B cell (primary cell): ENCODE measurements around the gene FLYWCH2. TPM values are rescaled to one million over a fixed set of nuclear protein-coding genes. Genes with fewer than 3 reads are reported as not detected.

Experiments used
- ATAC-seq: fragments of 200-7000 bp; cut with Tn5 transposase; one replicate; pipeline ENCODE4 v1.10.0; 2021; ENCODE audit warnings: low read depth, mild to moderate bottlenecking, moderate number of reproducible peaks, moderate library complexity
- CTCF ChIA-PET: fragments of 350-600 bp; sonication (Branson Sonifier 250); formaldehyde crosslinking; loops from one replicate; lab custom pipeline; 2021; ENCODE audit warnings: antibody characterized with exemption, inconsistent platforms; lab: Charles Lee
- POLR2A ChIA-PET: fragments of 350-600 bp; sonication (Branson Sonifier 250); formaldehyde crosslinking; loops from one replicate; lab custom pipeline; 2021; ENCODE audit warnings: antibody characterized with exemption; lab: Charles Lee
- DNase-seq: peaks from one replicate; pipeline ENCODE4 v3.0.0; 2013
- H2AFZ ChIP-seq: 2 replicates; pipeline ENCODE4 v1.6.1; 2012; ENCODE audit warnings: mild to moderate bottlenecking, low read depth, low read length; ENCODE audit not compliant: insufficient read depth, poor library complexity, severe bottlenecking
- H3K27ac ChIP-seq, 2 donors: 1 replicate in 1 of 2; 2 replicates in 1 of 2; pipeline ENCODE4 v1.5.1; 2012 to 2013; ENCODE audit warnings: low read length in 2 of 2, mild to moderate bottlenecking in 2 of 2, moderate library complexity in 1 of 2
- H3K27me3 ChIP-seq, 4 experiments: fragments of 200-600 bp in 1 of 4; sonication (generic) in 1 of 4; replicated peaks in 1 of 4; 1 replicate in 2 of 4; 2 replicates in 2 of 4; pipeline versions ENCODE4 v1.6.1 to v1.7.0; 2013 to 2016; ENCODE audit warnings: low read length in 3 of 4, mild to moderate bottlenecking in 2 of 4, mixed read lengths in 1 of 4, moderate library complexity in 1 of 4; ENCODE audit not compliant: insufficient read depth in 4 of 4, control insufficient read depth in 3 of 4; ENCODE audit errors: control extremely low read depth in 1 of 4
- H3K36me3 ChIP-seq, 2 experiments: replicated peaks in 1 of 2; 1 replicate in 1 of 2; 2 replicates in 1 of 2; pipeline versions ENCODE4 v1.6.1 to v1.7.1; 2013; ENCODE audit warnings: low read length in 1 of 2; ENCODE audit not compliant: insufficient read depth in 2 of 2, control insufficient read depth in 1 of 2; ENCODE audit errors: control extremely low read depth in 1 of 2, extremely low read depth in 1 of 2
- H3K4me1 ChIP-seq, 2 donors: fragments of 200-600 bp in 1 of 2; sonication (generic) in 1 of 2; 1 replicate in 1 of 2; 2 replicates in 1 of 2; pipeline versions ENCODE4 v1.5.1 to v1.6.1; 2013 to 2017; ENCODE audit warnings: low read length in 2 of 2; ENCODE audit not compliant: control insufficient read depth in 2 of 2, insufficient read depth in 2 of 2
- H3K4me2 ChIP-seq: replicated peaks from 2 replicates; pipeline ENCODE3; 2012; ENCODE audit warnings: mild to moderate bottlenecking, low read depth, low read length; ENCODE audit not compliant: poor library complexity, severe bottlenecking
- H3K4me3 ChIP-seq, 5 experiments: fragments of 200-600 bp in 1 of 5; sonication (generic) in 1 of 5; 1 replicate in 3 of 5; 2 replicates in 2 of 5; pipeline versions ENCODE4 v1.5.1 to v1.7.0; 2011 to 2016; ENCODE audit warnings: low read length in 4 of 5, mild to moderate bottlenecking in 4 of 5, low read depth in 2 of 5, control low read depth in 1 of 5, moderate library complexity in 1 of 5; ENCODE audit not compliant: insufficient read depth in 1 of 5; ENCODE audit errors: control extremely low read depth in 1 of 5, extremely low read depth in 1 of 5
- H3K79me2 ChIP-seq: fragments of 200-600 bp; sonication (generic); one replicate; pipeline ENCODE4 v1.6.0; 2016; ENCODE audit warnings: low read length; ENCODE audit not compliant: control insufficient read depth, insufficient read depth
- H3K9ac ChIP-seq: fragments of 200-600 bp; sonication (generic); 2 replicates; pipeline ENCODE4 v1.6.1; 2017; ENCODE audit warnings: mild to moderate bottlenecking, low read length, moderate library complexity
- H3K9me3 ChIP-seq, 3 donors: one replicate each; pipeline versions ENCODE4 v1.6.1 to v1.7.1; 2013; ENCODE audit warnings: low read length in 2 of 3; ENCODE audit not compliant: control insufficient read depth in 2 of 3, insufficient read depth in 1 of 3; ENCODE audit errors: control extremely low read depth in 1 of 3
- H4K20me1 ChIP-seq: 2 replicates; pipeline ENCODE4 v1.6.0; 2012; ENCODE audit warnings: mild to moderate bottlenecking, low read length; ENCODE audit not compliant: insufficient read depth, control insufficient read depth, poor library complexity, severe bottlenecking
- H3K27ac Mint-ChIP-seq: one replicate; pipeline ENCODE4 v1.8.0; 2021; ENCODE audit warnings: mixed read lengths
- H3K27me3 Mint-ChIP-seq: one replicate; pipeline ENCODE4 v1.8.0; 2021; ENCODE audit warnings: mixed read lengths
- H3K4me1 Mint-ChIP-seq: one replicate; pipeline ENCODE4 v1.8.0; 2021; ENCODE audit warnings: mixed read lengths
- H3K4me3 Mint-ChIP-seq: one replicate; pipeline ENCODE4 v1.8.0; 2021; ENCODE audit warnings: mixed read lengths
- H3K9me3 Mint-ChIP-seq: one replicate; pipeline ENCODE4 v1.8.0; 2022; ENCODE audit warnings: mixed read lengths; ENCODE audit not compliant: insufficient read depth
- CTCF ChIP-seq: fragments of 200-600 bp; IDR thresholded peaks from one replicate; pipeline ENCODE4 v1.8.0; 2022; ENCODE audit warnings: antibody characterized with exemption, mild to moderate bottlenecking
- EZH2 ChIP-seq: IDR thresholded peaks from 2 replicates; pipeline ENCODE4 v1.6.1; 2012; ENCODE audit warnings: borderline replicate concordance, low read depth, mild to moderate bottlenecking, moderate library complexity, low read length; ENCODE audit not compliant: insufficient read depth, poor library complexity, severe bottlenecking
- WGBS: methylation state at CpG from one replicate; pipeline ENCODE4 v1.1.5; 2013; ENCODE audit warnings: missing lambda C conversion rate; ENCODE audit not compliant: insufficient coverage; 5-methylcytosine and 5-hydroxymethylcytosine counted together
- intact Hi-C: fragments of 100-400 bp; cut with micrococcal nuclease; formaldehyde crosslinking; loops from one replicate; pipeline ENCODE4 v1.10.0; 2022
- polyA plus RNA-seq: library from polyadenylated mRNA; depleted of rRNA; stranded (reverse); fragments of >200 nt; gene quantifications from 2 replicates; pipeline ENCODE4 v1.2.3, GENCODE V29; 2012
- total RNA-seq, 2 donors: library from RNA; stranded (reverse); fragments of 120-200 nt in 1 of 2; gene quantifications; 1 replicate in 1 of 2; 2 replicates in 1 of 2; pipeline versions ENCODE4 v1.2.3 to v1.2.4, GENCODE V29; 2013 to 2022

Gene FLYWCH2
- total and polyA plus RNA-seq, 2 donors (not counting 1 experiment from before 2014, with no cell fraction given) = 22.3 to 24.1 TPM

GRCh38 chr16:2899564-2900072, 16.6 kb downstream of the FLYWCH2 start:
- no peak overlapping the region for H2AFZ ChIP-seq
- Mint-ChIP-seq H3K27me3 (no peaks in the 10 kb centered on the region), H3K9me3 (no peaks in the 10 kb centered on the region), H3K4me3 (no peak overlapping the region), H3K27ac (no peak overlapping the region), H3K4me1 (peaks cover 20% of the 10 kb centered on the region)
- H3K36me3 ChIP-seq = no peaks in the 10 kb centered on the region
- no peak for ATAC-seq
- H3K9me3 ChIP-seq = no peaks in the 10 kb centered on the region
- ChIA-PET CTCF (no interaction called here), POLR2A (interaction anchor here (0.6 to 1.7 kb wide), 2 partner anchors 17 to 31 kb away, joined by 4 to 5 read pairs; partner anchors contain the start of gene FLYWCH2)
- no peak overlapping the region for H3K4me3 ChIP-seq
- no peak overlapping the region for H3K27ac ChIP-seq
- 89% methylated on average over 8 of the region's 13 CpGs for WGBS
- peaks cover 21 to 28% of the 10 kb centered on the region in 2 donors for H3K4me1 ChIP-seq
- TF ChIP-seq CTCF (no peak), EZH2 (no peak)
- H3K9ac ChIP-seq = no peak overlapping the region
- H3K79me2 ChIP-seq = peaks cover 14% of the 10 kb centered on the region
- no peak overlapping the region for H3K4me2 ChIP-seq
- DNase-seq = no peak
- H3K27me3 ChIP-seq = no peaks in the 10 kb centered on the region
- peaks cover 12% of the 10 kb centered on the region for H4K20me1 ChIP-seq
- intact Hi-C loops = loop anchor here (10.0 kb wide), 1 partner anchor 745 kb away; the partner anchor contains the start of gene TRAF7

GRCh38 chr16:2900526-2901075, 17.6 kb downstream of the FLYWCH2 start:
- POLR2A ChIA-PET = no interaction called here

More at GRCh38 chr16:2900526-2901075, 17.6 kb downstream of the FLYWCH2 start:
- Histone ChIP-seq H3K27me3 (no peaks in the 10 kb centered on the region), H4K20me1 (peaks cover 8% of the 10 kb centered on the region), H3K27ac (no peak overlapping the region), H3K4me3 (no peak overlapping the region), H2AFZ (no peak overlapping the region), H3K79me2 (peaks cover 8% of the 10 kb centered on the region), H3K36me3 (no peaks in the 10 kb centered on the region), H3K4me2 (no peak overlapping the region), H3K4me1 (peaks cover 21 to 37% of the 10 kb centered on the region in 2 donors), H3K9me3 (peaks cover 0 to under 1% (median 0%) of the 10 kb centered on the region in 3 donors), H3K9ac (no peak overlapping the region)
- Mint-ChIP-seq H3K4me3 (no peak overlapping the region), H3K9me3 (no peaks in the 10 kb centered on the region), H3K4me1 (peaks cover 24% of the 10 kb centered on the region), H3K27me3 (no peaks in the 10 kb centered on the region), H3K27ac (no peak overlapping the region)
- ATAC-seq (no peak), DNase-seq (no peak)
- TF ChIP-seq EZH2 (no peak), CTCF (no peak)
- CTCF ChIA-PET = interaction anchor here (1.4 kb wide), 1 partner anchor 11 kb away, joined by 3 read pairs; the partner anchor contains the start of gene FLYWCH1
- over 99% methylated on average over 15 of the region's 15 CpGs for WGBS
- intact Hi-C loops = loop anchor here (10.0 kb wide), 1 partner anchor 746 kb away; the partner anchor contains the start of gene TRAF7
